HG03135 (cell line): Measurements from ENCODE around the gene CLDN9.

Experiments
- ATAC-seq: cut with Tn5 transposase; IDR thresholded peaks from one replicate; pipeline ENCODE4 v1.9.1; 2021; ENCODE audit warnings: mild to moderate bottlenecking, moderate library complexity; ENCODE audit not compliant: unreplicated experiment

The CLDN9 gene

DNA sequence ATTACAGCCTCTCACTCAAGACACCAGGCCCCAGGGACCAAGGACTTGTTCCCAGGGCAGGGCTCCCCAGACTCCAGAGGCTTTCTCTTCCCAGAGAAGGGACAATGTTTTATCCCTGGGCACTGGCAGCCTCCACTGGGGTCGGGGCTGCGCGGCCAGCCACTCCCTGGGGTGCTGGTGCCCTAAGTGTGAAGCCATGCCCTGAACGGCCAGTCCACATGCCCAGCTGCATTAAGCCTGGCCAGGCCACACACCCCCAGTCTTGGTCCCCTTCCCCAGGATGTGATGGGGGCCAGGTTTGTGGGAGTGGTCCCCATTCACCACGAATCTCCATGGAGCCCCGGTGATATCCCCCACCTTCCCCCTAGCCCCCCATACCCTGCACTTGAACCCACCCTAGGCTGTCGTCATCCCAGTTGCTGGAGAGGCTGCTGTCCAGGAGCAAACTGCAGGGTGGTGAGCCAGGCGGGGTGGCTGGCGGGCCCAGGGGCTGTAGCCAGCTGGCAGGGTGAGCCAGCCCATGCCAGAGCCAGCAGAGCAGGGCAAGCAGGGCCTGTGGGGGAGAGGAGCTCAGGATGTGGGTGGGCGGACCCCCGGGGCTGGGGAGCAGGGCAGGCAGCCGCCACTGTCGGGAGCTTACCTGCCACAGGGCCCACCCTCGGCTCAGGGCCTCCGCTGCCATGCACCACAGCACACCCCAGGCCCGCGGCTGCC, 39.0 kb upstream of the CLDN9 start:
- ATAC-seq = no peak

DNA sequence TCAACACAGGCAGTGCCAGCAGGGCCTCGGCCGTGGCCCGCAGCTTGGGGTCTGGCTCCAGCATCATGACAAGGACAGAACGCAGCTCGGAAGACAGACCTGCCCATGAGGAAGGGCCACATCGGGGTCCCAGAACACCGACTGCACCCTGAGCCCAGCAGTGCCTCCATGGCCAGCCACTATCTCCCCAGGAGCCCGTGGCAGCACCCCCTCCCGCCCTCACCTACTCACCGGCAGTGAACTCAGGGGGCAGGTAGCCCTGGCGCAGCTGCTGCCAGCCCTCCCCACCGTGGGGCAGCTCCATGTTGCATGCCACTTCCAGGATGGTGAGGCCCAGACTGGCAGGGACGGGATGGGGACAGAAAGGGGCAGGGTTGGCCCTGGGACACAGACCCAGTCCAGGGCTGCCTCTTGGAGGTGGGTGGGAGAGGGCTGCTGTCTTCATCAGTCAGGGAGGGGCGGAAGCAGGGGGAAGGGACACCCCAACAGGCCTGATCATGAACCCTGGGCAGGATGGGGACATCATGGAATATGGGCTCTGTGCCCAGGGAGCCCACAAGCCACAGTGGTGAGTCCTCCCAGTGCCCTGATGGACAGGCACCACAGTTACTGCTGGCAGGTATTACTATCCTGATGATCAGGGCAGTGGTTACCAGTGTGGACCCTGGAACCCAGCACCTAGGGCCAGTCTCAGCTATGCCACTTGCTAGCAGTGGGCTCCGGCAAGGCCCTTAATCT, 38.2 kb upstream of the CLDN9 start:
- ATAC-seq = no peak

DNA sequence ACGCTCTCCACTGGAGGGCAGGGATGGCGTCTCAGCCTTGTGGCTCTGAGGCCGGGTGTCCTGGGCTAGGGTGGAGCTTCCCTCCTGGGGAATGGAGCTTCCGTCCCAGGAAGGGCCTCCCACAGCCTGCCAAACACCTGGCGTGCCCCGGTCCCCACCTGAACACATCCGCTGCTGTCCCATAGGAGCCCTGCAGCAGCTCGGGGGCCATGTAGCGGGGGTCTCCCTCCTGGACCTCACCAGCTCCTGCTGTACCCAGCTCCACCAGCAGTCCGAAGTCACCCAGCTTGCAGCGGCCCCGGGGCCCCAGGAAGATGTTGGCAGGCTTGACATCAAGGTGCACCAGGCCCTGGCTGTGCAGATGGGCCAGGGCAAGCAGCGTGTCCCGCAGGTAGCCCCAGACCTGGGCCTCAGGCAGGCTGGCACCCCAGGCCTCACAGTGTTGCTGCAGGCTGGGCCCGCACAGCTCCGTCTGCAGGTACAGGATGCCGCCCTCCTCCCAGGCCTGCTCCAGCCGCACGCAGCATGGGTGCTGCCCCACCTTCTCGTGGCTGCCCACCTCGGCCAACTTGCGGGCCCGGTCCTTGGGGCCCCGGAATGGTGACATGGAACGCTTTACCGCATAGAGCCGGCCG, 37.4 kb upstream of the CLDN9 start:
- no peak for ATAC-seq

DNA sequence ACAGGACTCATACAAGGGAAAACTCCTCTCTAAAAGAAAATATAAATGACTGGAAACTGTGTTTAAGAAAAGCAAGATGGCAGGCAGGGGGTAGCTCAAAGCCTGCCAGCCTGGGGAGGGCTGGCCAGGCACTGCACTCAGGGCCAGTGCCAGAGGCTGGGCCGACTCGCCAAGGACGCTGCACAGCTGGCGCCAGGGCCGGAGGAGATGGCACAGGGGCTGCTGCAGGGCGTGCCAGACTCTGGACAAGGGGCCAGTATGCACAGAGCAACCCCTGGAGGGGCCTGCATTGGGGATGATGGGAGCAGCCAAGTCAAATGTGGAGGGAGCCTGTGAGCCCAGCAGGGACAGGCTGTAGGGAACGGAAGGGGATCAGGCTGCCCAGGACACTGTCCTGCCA, 36.5 kb upstream of the CLDN9 start:
- no peak for ATAC-seq

DNA sequence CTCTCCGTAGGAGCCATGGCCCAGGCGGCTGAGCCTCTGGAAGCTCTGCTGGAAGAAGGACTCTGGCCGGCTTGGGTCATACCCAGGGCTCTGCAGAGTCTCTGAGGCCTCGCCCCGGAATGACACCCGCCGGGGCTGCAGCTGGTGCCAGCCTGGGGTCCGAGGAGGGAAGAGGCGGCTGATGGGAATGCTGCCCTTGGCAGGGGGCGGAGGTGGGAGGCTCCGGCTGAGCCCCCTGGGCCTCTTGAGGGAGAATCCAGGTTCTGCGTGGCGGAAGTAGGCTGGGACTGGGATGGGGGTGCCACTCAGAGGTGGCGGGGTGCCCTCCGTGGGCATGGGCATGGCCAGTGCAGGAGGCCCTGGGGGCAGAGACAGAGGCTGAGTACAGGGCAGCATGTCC, 36.0 kb upstream of the CLDN9 start:
- ATAC-seq = no peak

DNA sequence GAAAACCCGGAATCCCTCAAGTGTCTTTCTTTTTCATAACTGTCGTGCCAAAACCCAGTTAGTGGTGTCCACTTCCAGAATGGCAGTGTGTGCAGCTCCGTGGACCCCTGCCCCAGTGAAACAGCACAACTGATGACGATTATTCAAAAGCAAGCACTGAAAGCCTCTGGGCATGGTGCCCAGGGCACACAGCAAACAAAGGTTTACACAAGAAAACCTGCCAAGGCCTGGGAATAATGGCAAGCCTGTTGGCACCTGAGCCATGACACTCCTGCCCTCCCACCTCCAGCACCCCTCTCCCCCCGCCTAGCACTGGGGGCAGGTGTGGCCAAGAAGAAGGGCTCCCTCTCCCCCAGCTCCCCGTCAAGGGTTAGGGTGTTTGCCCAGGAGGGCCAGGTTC, 35.3 kb upstream of the CLDN9 start:
- ATAC-seq = no peak

DNA sequence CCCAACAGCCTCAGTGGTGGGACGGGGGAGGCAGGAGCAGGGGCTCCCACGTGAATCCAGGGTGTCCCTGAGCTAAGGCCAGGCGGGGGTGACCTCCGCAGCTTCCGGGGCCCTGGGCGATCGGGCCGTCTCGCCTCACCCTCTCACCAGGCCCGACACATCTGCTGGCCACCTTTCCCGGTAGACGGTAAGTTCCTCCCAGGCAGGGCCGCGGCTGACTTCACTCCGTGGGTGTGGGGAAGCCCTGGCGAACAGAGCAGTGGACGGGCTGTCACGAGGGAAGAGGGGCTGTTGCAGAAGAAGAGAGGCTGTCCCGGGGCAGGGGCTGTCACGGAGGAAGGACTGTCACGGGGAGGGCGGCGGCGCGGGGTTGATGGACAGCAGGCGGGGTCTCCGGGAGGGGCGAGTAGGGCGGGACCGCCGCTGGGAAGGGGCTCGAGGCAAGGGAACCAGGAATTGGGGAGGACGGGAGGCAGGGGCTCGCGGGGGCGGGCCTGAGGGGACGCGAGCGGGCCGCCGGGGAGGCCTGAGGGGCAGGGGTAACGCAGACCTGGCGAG, 33.0 kb upstream of the CLDN9 start:
- ATAC-seq = peak; percentile 11

DNA sequence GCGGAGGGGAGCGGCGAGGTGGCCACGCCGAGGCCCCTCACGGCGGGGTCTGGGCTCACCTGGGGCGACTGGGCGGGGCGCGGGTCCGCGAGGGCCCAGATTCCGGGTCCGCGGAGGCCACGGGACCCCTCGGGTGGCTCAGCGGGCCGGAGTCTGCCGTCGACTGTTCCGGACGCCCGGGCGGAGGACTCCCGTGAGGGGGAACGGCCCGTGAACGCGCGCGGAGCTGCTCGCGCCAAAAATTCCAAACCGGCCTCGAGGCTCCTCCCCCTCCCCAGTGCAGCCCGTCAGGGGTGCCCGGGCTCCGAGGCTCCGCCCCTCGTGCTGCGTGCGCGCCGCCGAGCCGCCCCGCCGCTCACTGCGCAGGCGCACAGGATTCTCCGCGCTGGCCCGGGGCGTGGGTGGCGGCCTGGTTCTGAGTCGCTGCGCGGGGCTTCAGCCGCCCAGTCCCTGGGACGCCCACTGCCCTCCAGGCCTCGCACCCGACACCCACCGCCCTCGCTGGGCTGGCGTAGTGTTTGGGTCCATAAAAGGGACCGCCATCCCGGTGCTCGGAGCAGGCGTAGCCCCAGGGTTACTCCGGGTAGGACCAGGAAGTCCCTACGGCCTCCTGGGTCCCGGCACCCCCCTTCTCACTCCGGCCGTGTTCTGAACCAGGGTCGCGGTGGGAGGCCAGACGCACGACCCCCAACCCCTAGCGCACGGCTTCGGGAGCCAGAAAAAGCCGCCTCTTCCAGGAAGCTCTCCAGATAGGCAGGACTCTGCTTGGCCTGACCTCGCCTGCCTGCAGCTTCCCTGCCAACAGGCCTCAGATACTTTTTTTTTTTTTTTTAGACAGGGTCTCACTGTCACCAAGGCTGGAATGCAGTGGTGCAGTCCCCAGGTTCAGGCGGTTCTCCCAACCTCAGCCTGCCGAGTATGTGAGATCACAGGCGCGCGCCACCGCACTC, 32.2 kb upstream of the CLDN9 start, which contains the start of gene PKMYT1:
PKMYT1 (minus strand) TSS at position 220 of the 950 bp plus-strand sequence. CDS start 789 bp downstream, outside the sequence.
- peak; percentile 63 for ATAC-seq

DNA sequence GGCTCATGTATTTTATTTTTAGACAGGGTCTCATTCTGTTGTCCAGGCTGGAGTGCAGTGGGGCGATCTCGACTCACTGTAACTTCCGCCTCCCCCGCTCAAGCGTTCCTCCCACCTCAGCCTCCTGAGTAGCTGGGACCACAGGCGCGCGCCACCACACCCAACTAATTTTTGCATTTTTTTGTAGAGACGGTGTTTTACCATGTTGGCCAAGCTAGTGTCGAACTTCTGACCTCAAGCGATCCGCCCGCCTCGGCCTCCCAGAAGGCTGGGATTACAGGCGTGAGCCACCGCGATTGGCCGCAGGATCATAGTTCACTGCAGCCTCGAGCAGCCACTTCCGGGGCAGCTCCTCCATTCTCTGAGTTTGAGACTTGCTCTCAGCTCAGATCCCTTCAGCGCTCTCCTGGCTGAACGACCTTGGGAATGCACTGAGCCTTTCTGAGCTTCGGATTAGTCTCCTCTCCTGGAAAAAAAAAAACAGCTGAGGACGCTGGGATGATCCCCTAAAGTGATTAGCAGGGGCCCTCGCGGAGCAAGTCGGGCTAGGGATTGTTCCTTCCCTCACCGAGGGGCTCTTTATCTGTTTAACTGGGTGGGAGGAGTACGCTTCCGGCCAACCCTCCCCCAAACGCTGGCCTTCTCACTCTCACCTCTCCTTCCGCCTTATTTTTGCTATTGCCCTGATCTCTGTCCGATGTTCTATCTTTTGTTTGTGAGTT, 31.4 kb upstream of the CLDN9 start:
- ATAC-seq = no peak

DNA sequence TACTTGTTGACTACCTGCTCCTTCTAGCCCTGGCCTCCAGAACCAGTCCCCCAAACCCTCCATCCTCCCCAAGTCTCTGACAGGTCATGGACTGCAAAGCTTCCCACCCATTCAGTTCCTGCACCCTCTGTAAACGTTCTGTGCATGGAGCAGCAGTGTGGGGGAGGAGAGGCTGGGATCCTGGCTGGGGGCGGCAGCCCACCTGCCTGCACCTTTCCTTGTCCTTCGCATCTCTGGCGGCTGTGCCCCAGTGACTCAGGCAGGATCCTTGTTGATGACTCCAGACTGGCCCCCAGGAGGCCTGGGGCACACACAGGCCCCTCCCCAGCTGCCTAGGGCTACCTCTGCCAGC, 30.8 kb upstream of the CLDN9 start:
- no peak for ATAC-seq

DNA sequence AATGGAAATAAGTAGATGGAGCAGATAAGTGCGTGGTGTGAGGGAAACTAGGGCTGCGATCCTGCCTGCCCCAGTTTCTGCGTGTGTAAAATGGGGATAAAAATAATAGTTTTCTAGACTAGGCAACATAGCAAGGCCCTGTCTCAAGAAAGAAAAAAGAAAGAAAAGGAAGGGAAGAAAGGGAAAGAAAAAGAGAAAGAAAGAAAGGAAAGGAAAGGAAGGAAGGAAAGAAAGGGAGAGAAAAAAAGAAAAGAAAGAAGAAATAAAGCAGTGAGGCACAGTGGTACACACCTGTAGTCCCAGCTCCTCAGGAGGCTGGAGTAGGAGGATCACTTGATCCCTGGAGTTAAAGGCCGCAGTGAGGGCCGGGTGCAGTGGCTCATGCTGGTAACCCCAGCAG, 30.3 kb upstream of the CLDN9 start:
- no peak for ATAC-seq

DNA sequence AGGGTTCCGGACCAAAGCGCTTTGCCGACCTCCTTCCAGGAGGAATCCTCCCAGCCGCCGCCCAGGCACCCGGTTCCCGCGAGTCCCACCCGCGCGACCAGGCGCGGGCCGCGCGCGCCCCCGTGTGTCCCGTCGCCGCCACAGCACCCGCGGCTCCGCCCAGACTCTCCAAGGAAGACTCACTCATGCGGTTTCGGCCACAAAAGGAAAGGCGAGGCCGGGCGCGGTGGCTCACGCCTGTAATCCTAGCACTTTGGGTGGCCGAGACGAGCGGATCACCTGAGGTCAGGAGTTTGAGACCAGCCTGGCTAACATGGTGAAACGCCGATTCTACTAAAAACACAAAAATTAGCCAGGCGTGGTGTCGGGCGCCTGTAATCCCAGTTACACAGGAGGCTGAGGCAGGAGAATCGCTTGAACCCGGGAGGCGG, 29.0 kb upstream of the CLDN9 start:
- ATAC-seq = no peak

DNA sequence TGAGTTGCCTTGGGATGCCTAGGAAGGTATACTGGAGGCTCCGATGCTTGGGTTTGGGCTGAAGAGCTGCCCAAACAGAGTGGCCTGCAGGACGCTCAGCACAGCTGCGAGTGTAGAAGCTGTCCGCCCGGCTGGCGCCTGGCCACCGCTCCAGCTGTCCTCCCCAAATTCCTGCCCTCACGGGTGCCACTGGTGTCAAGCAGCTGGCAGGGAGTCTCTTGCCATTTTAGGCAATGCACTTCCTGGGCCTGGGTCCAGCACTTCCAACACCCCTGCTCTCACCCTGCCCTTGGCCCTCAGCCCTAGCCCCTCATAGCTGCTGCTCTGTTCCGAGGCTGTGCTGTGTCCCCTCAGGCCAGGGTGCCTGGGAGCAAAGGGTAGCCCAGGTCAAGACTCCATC, 27.3 kb upstream of the CLDN9 start:
- no peak for ATAC-seq

DNA sequence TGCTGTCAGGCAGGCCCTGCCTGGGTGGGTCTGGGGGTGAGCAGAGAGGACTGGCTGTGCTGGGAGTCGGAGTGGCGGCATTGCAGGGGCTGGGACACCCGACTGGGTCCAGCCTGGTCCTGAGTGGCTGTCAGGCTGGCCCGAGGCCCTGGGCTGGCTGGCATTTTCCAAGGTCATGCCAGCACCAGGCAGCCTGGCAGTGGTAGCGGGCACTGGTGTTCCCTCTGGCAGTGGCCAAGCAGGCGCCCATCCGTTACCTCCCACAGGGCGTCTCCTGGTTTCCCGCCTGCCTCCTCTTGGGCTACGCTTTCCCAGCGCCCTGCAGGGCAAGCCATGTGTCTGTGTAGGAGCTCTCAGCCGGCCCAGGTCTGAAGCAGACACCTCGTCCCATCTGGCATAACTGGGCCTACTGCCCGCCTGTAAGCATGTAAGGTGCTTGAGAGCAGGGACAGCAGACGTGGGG, 26.8 kb upstream of the CLDN9 start:
- no peak for ATAC-seq

DNA sequence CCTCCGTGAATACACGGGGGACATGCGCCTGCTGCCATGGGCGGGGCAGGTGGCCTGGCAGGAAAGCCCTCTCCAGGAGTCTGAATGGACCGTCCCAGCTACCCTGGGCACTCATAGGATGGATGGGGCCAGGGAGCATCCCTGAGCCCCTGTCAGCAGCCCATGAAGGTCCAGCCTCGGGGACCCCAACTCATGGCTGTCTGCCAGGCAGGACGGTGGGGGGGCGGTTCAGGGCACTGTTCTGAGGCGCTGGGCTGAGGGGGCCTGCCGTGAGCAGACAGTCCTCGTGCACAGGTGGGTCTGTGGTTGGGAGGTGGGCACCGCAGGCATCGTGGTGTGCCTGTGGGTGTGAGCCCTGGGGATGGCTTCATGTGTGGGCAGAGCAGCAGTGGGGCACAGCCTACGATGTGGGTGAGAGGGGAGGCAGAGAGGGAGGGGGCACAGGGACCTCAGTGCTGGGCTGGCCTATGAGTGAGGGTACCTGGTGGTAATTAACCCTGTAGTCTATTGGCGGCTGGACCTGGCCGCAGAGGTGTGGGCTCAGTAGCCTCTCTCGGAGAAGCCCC, 26.0 kb upstream of the CLDN9 start:
- no peak for ATAC-seq

DNA sequence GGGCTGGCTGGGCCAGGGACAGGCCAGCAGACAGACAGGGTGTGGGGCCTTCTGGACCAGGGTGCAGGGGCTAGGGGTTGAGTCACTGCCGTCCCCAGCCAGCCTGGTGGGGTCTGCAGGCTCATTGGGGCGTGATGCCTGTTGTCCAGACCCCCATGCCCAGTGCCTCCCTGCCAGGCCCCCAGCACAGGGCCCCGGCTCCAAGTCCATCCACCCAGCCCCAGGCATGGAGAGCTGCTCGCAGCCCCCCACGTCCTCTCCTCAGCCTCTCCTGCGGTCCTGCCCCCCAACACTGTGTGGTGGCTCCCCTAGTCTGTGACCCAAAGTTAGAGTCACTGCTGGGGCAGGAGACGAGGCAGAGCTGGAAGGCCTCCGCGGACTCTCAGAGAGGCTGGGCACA, 25.4 kb upstream of the CLDN9 start:
- ATAC-seq = no peak

DNA sequence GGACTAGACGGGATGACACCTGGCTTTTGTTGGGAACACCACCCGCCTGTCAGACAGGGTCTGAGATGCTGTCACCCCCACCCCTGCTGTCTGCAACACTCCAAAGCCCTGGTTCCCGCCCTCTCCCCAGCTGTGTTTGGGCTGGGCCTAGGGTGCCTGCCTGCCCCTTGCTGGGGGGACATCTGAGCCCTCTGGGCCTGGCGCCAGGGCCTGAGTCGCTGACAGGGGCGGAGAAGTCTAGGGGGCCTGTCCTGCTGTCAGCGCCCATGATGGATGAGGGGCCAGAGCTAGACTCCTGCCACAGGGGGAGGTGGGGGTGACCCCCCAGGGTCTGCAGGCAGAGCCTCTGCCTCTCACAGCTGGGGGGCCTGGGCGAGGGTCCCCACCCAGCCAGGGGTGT, 24.9 kb upstream of the CLDN9 start:
- ATAC-seq = no peak

DNA sequence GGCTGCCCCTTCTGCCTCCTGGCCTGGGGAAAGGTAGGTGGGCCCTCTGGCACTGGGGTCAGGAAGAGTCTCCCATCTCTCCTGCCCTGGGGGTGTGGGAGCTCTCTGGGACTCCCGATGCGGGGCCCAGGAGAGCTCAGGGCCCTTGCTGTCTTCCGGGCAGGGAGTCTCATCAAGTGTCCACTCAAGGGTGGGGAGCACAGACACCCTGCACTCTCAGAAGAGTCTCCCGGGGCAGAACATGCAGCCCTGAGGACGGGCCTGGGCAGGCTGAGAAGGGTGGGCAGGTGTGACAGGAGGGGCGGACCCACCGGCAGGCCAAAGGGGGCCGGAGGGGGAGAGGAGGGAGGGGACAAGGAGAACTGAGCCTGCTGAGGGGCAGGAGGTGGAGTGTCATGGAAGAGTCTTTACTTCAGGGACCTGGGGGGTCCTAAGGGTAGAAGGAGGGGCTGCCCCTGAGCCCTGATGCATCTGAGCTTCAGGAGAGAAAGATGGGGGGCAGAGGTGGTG, 24.1 kb upstream of the CLDN9 start:
- ATAC-seq = no peak

DNA sequence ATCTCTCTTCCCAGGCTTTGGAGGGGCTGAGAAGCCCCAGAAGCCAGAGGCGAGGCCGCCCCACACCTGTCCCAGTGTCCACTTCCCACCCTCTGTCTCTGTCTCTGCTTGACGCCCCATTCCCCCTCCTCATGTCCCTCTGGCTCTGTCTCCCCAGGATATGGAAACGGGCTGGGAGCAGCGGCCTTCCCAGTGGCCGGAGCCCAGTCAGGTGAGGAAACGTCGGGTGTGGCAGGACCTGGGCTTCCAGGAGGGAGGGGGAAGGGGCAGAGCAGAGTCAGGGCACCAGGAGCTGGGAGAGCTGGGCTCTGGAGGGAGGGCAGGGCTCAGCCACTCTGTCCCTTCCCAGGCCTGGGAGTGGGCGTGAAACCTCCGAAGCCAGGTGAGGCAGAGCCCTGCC, 21.8 kb upstream of the CLDN9 start:
- no peak for ATAC-seq
